Loucy (cell line): ENCODE measurements around the gene HSD17B4.

Experiments
- H2AFZ ChIP-seq: fragments of 200-600 bp; sonication (generic); 2 replicates; pipeline ENCODE4 v1.6.0; 2016; ENCODE audit warnings: antibody characterized with exemption, mild to moderate bottlenecking, low read length, moderate library complexity
- H3F3A ChIP-seq: fragments of 200-600 bp; 2 replicates; pipeline ENCODE4 v1.6.0; 2016; ENCODE audit warnings: antibody characterized with exemption, low read depth, mild to moderate bottlenecking
- H3K27me3 ChIP-seq: fragments of 200-600 bp; sonication (generic); 2 replicates; pipeline ENCODE4 v1.6.1; 2014; ENCODE audit warnings: low read length, mild to moderate bottlenecking; ENCODE audit not compliant: insufficient read depth, poor library complexity, severe bottlenecking
- H3K36me3 ChIP-seq: fragments of 200-600 bp; sonication (generic); 2 replicates; pipeline ENCODE4 v1.6.1; 2016; ENCODE audit warnings: low read length; ENCODE audit not compliant: insufficient read depth
- H3K4me1 ChIP-seq: fragments of 200-600 bp; sonication (generic); 2 replicates; pipeline ENCODE4 v1.5.1; 2014; ENCODE audit warnings: low read length, mild to moderate bottlenecking; ENCODE audit not compliant: insufficient read depth, poor library complexity, severe bottlenecking
- H3K4me2 ChIP-seq: fragments of 200-600 bp; sonication (generic); 2 replicates; pipeline ENCODE4 v1.6.0; 2014; ENCODE audit warnings: antibody characterized with exemption, low read length, low read depth, mild to moderate bottlenecking; ENCODE audit not compliant: poor library complexity, severe bottlenecking
- H3K4me3 ChIP-seq: fragments of 200-600 bp; sonication (generic); 2 replicates; pipeline ENCODE4 v1.5.1; 2014; ENCODE audit warnings: low read length, mild to moderate bottlenecking, mixed read lengths; ENCODE audit not compliant: poor library complexity, severe bottlenecking
- H3K79me2 ChIP-seq: fragments of 200-600 bp; sonication (generic); 2 replicates; pipeline ENCODE4 v1.6.1; 2014; ENCODE audit warnings: low read length; ENCODE audit not compliant: insufficient read depth
- H3K9ac ChIP-seq: fragments of 200-600 bp; sonication (generic); 2 replicates; pipeline ENCODE4 v1.6.0; 2014; ENCODE audit warnings: mild to moderate bottlenecking, low read depth, low read length, moderate library complexity; ENCODE audit not compliant: poor library complexity, severe bottlenecking
- H3K9me2 ChIP-seq: fragments of 200-600 bp; sonication (generic); replicated peaks from 2 replicates; pipeline ENCODE4 v1.6.1; 2016; ENCODE audit warnings: low read depth, low read length, mixed read lengths
- H3K9me3 ChIP-seq: fragments of 200-600 bp; sonication (generic); 2 replicates; pipeline ENCODE4 v1.6.1; 2014; ENCODE audit warnings: mild to moderate bottlenecking, antibody characterized with exemption, low read length, low read depth; ENCODE audit not compliant: insufficient read depth
- H4K20me1 ChIP-seq: fragments of 200-600 bp; sonication (generic); 2 replicates; pipeline ENCODE4 v1.6.0; 2014; ENCODE audit warnings: antibody characterized with exemption, low read length, mild to moderate bottlenecking; ENCODE audit not compliant: insufficient read depth, poor library complexity, severe bottlenecking
- EZH2phosphoT487 ChIP-seq: fragments of 200-600 bp; IDR thresholded peaks from 2 replicates; pipeline ENCODE4 v1.6.1; 2018; ENCODE audit warnings: antibody characterized with exemption, mild to moderate bottlenecking, moderate library complexity, borderline replicate concordance
- TF ChIP-seq, protein P1 (sequence below): fragments of 200-600 bp; sonication (generic); conservative IDR thresholded peaks from 2 replicates; pipeline ENCODE4 v1.5.1; 2014; ENCODE audit warnings: mild to moderate bottlenecking, antibody characterized with exemption, low read length

HSD17B4 gene

DNA sequence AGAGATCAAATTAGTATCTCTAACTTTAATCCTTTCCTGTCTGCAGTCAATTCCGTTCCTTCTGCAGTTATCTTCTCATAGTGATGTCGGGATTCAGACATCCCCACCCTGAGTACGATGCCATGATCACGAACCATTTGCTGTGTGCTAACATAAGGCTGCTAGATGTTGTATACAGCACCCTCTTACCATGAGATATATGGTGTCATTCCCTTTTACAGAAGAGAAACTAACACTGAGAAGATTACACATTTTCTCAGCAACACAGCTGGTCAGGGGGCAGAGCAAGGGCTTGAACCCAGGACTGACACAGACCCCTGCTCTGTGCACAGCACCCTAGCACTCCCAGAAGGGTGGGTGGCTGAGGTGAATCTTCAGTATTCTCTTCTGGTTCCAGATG, 46.9 kb upstream of the HSD17B4 start:
- H3K27me3 ChIP-seq: no peaks in the 10 kb centered on the region
- no peak overlapping the region for H3K4me2 ChIP-seq
- H3K79me2 ChIP-seq: no peaks in the 10 kb centered on the region
- H3K4me3 ChIP-seq: no peak overlapping the region
- H3K9me2 ChIP-seq: no peaks in the 10 kb centered on the region
- H4K20me1 ChIP-seq: no peaks in the 10 kb centered on the region
- no peaks in the 10 kb centered on the region for H3F3A ChIP-seq
- TF ChIP-seq, protein P1, sequence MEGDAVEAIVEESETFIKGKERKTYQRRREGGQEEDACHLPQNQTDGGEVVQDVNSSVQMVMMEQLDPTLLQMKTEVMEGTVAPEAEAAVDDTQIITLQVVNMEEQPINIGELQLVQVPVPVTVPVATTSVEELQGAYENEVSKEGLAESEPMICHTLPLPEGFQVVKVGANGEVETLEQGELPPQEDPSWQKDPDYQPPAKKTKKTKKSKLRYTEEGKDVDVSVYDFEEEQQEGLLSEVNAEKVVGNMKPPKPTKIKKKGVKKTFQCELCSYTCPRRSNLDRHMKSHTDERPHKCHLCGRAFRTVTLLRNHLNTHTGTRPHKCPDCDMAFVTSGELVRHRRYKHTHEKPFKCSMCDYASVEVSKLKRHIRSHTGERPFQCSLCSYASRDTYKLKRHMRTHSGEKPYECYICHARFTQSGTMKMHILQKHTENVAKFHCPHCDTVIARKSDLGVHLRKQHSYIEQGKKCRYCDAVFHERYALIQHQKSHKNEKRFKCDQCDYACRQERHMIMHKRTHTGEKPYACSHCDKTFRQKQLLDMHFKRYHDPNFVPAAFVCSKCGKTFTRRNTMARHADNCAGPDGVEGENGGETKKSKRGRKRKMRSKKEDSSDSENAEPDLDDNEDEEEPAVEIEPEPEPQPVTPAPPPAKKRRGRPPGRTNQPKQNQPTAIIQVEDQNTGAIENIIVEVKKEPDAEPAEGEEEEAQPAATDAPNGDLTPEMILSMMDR: no peak
- TF ChIP-seq EZH2phosphoT487: no peak
- no peaks in the 10 kb centered on the region for H3K9me3 ChIP-seq
- no peak overlapping the region for H2AFZ ChIP-seq
- H3K4me1 ChIP-seq: no peaks in the 10 kb centered on the region
- H3K9ac ChIP-seq: no peak overlapping the region
- H3K36me3 ChIP-seq: no peaks in the 10 kb centered on the region

DNA sequence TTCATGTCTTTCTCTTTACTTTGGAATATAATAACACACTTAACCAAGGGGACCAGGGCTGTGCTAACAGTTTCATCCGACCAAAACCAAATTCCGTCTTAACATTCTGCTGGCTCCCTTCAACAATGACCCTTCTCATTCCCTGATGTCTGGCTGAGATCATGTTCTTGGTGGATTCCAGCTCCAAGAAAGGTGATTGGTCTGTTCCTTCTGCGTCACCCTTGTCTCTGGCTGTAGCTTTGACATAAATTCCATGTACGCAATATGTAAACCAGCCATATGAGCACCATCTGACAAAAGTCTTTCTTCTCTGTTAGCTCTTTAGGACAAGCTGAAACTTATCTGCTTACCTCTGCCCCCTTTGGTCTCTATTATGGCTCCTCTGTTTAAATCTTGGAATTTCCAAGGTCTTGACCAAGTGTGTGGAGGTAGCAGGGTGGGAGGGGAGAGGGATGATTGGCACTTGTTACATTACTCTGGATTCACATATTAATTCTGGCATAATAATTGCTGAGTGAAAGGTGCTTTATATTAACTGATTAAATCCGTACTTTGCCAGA, 45.7 kb upstream of the HSD17B4 start:
- Histone ChIP-seq H3K27me3 (no peaks in the 10 kb centered on the region), H3K4me3 (no peak overlapping the region), H4K20me1 (no peaks in the 10 kb centered on the region), H3K9me3 (no peaks in the 10 kb centered on the region), H3F3A (no peaks in the 10 kb centered on the region), H3K9ac (no peak overlapping the region), H3K4me1 (peaks cover 3% of the 10 kb centered on the region), H2AFZ (no peak overlapping the region), H3K4me2 (no peak overlapping the region), H3K9me2 (no peaks in the 10 kb centered on the region), H3K36me3 (no peaks in the 10 kb centered on the region), H3K79me2 (no peaks in the 10 kb centered on the region)
- TF ChIP-seq, protein P1: no peak
- TF ChIP-seq EZH2phosphoT487: no peak

DNA sequence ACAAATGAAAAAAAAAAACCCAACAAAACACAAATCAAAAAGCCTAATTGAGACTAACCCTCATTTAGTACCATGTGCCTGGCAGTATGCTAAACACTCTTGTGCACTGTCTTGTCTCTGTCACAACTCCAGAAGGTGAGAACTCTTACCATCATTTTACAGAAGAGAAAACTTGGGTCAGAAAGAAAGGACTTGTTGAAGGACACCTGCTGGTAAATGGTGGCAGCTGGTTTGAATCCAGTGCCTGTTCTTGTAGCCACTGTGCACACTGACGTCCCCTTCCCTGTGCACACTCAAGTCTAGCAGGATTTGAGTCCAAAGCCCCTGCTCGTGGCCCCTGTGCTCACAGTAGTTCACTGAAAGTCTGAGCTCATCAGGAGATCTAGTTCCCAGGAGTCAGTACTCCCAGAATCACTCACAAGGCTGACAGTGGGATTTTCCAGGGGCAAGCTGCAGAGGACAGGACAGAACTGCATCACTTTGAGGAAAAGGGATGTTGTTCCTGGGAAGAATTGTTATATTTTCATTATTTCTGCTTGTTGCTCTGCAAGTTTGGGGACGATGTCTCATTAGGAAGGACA, 43.0 kb upstream of the HSD17B4 start:
- TF ChIP-seq, protein P1: peak; percentile 36
- TF ChIP-seq EZH2phosphoT487: no peak
- Histone ChIP-seq H3K4me1 (peaks cover 4% of the 10 kb centered on the region), H3K79me2 (no peaks in the 10 kb centered on the region), H3K9ac (no peak overlapping the region), H3F3A (no peaks in the 10 kb centered on the region), H3K4me2 (no peak overlapping the region), H2AFZ (0 out of 2 replicates have a peak overlapping the region, but pooled peaks have one; percentile 19), H3K4me3 (no peak overlapping the region), H4K20me1 (no peaks in the 10 kb centered on the region), H3K27me3 (no peaks in the 10 kb centered on the region), H3K9me2 (no peaks in the 10 kb centered on the region), H3K9me3 (no peaks in the 10 kb centered on the region), H3K36me3 (no peaks in the 10 kb centered on the region)
